Motor neuron (in vitro differentiated cells): ENCODE results near the gene GNAI1. TPM values are rescaled to one million over a fixed set of nuclear protein-coding genes. Genes with fewer than 3 reads are reported as not detected.
A peak's percentile ranks its signal among the peaks of the same experiment; 100 is the strongest.

ENCODE experiments used
- ATAC-seq, 8 experiments: fragments of 200-7000 bp; cut with Tn5 transposase; replicated peaks in 6 of 8; 2 replicates each; pipeline ENCODE4 v1.8.0; 2021; ENCODE audit warnings: mild to moderate bottlenecking in 8 of 8, moderate library complexity in 8 of 8
- H3K27ac ChIP-seq, 2 donors: fragments of 250-450 bp; sonication (Bioruptor Pico); 2 replicates each; pipeline ENCODE4 v1.9.0; 2021; ENCODE audit warnings: antibody characterized with exemption in 2 of 2, mild to moderate bottlenecking in 2 of 2, moderate library complexity in 1 of 2
- H3K4me1 ChIP-seq, 2 donors: fragments of 250-450 bp; sonication (Bioruptor Pico); replicated peaks in 1 of 2; 2 replicates each; pipeline ENCODE4 v1.6.1; 2021; ENCODE audit warnings: antibody characterized with exemption in 2 of 2, mild to moderate bottlenecking in 2 of 2, moderate library complexity in 1 of 2
- H3K4me3 ChIP-seq, 5 donors: fragments of 250-450 bp; sonication (Bioruptor Pico); 2 replicates each; pipeline ENCODE4 v1.9.0; 2021; ENCODE audit warnings: antibody characterized with exemption in 5 of 5, mild to moderate bottlenecking in 5 of 5, moderate library complexity in 4 of 5
- WGBS, 10 experiments: fragments of 450-650 bp; shearing (Covaris generic); methylation state at CpG; one replicate each; pipeline ENCODE4 v1.0.0; 2022; 5-methylcytosine and 5-hydroxymethylcytosine counted together
- in situ Hi-C, 9 experiments: fragments of 400-800 bp; cut with MboI; loops; one replicate each; pipeline ENCODE4 v1.15.0; 2021; ENCODE audit warnings: low sequenced_read_pairs in 9 of 9, low pct_unique_long_range_greater_than_20kb in 2 of 9; ENCODE audit not compliant: unreplicated experiment in 9 of 9
- total RNA-seq, 8 experiments: library from RNA; unstranded; fragments of 300-600 nt; gene quantifications; 2 replicates each; pipeline versions ENCODE4 v1.2.3 to v1.2.4, GENCODE V29; 2022

Gene GNAI1
- total RNA-seq, result 10 to 100 TPM; 29.8 to 89.5 (median 33.4) TPM

DNA sequence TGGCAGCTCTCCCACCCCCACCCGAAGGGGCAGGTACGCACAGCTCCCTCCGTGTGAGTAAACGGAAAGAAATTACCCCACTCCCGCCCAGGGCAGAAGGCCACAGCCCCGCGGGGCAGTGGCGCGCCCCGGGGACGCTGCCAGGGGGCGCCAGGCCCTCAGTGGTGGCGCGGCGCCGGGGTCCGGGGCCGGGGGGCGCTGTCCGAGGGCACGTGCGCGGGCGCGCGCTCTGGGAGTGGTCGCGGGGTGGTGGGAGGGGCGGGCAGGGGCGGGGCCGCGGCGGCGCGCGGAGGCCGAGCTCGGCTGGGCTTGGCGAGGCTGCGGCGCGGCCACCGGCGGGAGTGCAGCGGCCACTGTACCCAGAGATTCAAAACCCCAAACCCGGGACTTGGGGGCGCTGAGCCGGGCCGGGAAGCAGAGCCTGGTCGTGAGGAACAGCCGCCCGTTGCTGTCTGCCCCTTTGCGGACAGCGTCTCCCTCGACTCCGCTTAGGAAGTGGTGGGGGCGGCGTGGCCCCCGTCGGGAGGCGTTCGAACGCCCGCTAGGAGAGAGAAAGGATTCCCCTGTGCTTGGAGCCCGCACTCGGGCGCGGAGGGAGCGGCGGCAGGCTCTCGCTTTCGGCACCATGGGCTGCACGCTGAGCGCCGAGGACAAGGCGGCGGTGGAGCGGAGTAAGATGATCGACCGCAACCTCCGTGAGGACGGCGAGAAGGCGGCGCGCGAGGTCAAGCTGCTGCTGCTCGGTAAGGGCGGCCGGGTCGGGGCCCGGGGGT, at the start of gene GNAI1:
Gene GNAI1, plus strand, starts transcription at position 296 of the 773 bp plus-strand sequence. Its CDS starts 330 bp downstream, at position 626.
- WGBS, 10 experiments, result 0 to 3% methylated on average over 9 to 18 of the region's 92 CpGs; no CpG with 5 or more reads in 8 of the 10 experiments
- Histone ChIP-seq H3K27ac (peak within 1 kb of the TSS; percentile 69 to 80), H3K4me3 (peak within 1 kb of the TSS; percentile 71 to 98 (median 87)), H3K4me1 (peaks cover 11 to 14% of the 10 kb centered on the region in 2 donors)
- in situ Hi-C loops, result loop anchor here in 3 of 9 experiments (25.0 kb wide), 1 partner anchor 253 kb away; no protein-coding TSS in a partner anchor
- ATAC-seq, result peak; percentile 73 to 88 (median 84)

DNA sequence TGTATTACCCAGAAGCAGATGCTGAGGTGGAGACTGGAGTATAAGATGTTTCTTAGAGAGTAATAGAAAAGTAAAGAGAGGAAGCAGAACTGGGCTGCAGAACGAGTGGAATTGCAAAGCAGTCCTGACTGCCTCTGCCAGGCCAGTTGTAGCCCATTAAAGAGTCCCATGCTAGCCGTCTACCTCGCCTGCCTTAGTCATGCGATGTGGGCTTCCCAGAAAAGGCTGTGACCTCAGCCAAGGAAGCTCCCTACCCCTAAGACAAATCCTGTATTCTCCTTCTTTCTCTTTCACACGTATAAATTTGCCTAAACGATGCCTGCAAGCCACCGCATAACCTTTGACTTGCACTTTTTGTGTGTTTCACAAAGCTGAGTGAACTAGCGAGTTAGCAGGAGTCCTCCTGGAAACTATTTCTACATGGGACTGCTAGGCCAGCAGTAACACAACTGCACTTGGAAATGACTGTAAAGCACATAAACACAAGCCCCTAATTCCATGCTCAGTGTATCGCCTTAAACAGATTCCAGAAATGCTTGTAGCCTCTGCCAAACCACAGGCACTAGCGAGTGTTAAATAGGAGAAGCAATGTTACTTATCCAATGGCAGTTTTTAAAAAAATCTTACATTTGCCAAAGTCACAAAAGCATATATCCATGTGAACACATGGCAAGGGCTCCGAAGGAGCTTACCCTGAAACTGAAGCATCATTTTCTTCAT, 47.4 kb upstream of the GNAI1 start:
- in situ Hi-C loops, result loop anchor here in 2 of 9 experiments (25.0 kb wide), 2 partner anchors 300 to 575 kb away; no protein-coding TSS in a partner anchor
- Histone ChIP-seq H3K4me1 (no peaks in the 10 kb centered on the region), H3K4me3 (no peak overlapping the region), H3K27ac (no peak overlapping the region)
- peak in 3 of 8 experiments; percentile 33 to 49 (median 39) for ATAC-seq
- WGBS, 10 experiments, result 37 to 95% (median 81%) methylated on average over 3 to 11 of the region's 11 CpGs; no CpG with 5 or more reads in 1 of the 10 experiments

DNA sequence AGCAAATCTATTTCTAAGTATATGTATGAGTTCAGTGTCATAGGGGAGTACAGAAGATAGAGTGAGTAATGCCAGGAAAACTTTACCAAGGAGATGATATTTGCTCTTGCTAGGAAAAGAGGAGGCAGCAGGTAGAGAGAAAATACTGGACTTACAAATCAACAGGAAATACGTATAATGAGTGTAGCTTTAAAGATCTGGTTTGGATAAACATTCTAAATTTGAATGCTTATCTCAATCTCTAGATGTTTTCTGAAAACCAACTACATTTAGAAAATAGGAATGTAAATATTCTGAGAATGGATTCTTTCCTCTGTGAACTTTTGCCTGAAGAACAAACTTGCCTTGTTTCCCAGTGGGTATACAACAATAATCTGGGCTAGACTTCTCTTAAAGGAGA, 46.9 kb upstream of the GNAI1 start:
- in situ Hi-C loops, result loop anchor here in 2 of 9 experiments (25.0 kb wide), 2 partner anchors 300 to 575 kb away; no protein-coding TSS in a partner anchor
- Histone ChIP-seq H3K27ac (no peak overlapping the region), H3K4me1 (no peaks in the 10 kb centered on the region), H3K4me3 (no peak overlapping the region)
- WGBS, 10 experiments, result 0 to 100% (median 95%) methylated on average over 1 of the region's 1 CpG; no CpG with 5 or more reads in 2 of the 10 experiments
- peak in 1 of 8 experiments; percentile 5 for ATAC-seq

DNA sequence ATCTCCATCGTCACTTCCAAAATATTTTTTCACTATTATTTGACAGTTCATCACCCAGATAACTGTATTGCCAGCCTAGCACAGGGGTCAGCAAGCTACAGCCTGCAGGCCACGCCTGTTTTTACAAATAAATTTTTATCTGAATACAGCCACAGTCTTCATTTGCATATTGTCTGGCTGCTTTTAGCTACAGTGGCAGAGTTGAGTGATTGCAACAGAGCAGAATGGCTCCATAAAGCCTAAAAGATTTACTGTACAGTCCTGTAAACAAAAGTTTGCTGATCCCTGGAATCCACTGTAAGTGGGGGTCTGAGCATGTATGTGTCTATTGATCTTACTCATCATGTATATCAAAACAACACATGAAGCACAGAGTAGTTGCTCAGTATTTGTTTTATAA, 45.9 kb upstream of the GNAI1 start:
- peak in 3 of 8 experiments; percentile 72 to 94 (median 85) for ATAC-seq
- H3K27ac ChIP-seq, result no peak overlapping the region
- H3K4me3 ChIP-seq, result no peak overlapping the region
- in situ Hi-C loops, result loop anchor here in 2 of 9 experiments (25.0 kb wide), 2 partner anchors 299 to 574 kb away; no protein-coding TSS in a partner anchor
- no peaks in the 10 kb centered on the region for H3K4me1 ChIP-seq
- 21 to 100% (median 78%) methylated on average over 1 to 2 of the region's 2 CpGs; no CpG with 5 or more reads in 2 of the 10 experiments for WGBS, 10 experiments

DNA sequence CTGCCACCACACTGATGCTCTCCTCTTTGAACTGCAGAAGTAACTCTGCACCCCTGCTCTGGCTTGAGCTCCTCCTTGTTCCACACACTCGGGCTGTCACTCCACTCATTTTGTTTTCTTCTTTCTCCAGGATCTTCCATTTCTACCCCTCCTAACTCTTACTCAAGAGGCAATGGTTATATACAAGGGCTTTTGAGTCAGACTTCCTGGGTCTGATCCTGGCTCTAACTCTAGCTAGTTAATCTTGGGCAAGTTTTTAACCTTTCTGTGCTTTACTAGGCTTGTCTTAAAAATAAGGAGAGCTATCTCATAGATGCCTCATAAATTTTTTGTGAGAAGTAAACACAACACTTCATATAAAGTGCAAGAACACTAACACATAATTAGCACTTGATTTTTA, 45.3 kb upstream of the GNAI1 start:
- WGBS, 10 experiments, result 11 to 100% (median 57%) methylated on average over 1 of the region's 1 CpG; no CpG with 5 or more reads in 3 of the 10 experiments
- in situ Hi-C loops, result loop anchor here in 2 of 9 experiments (25.0 kb wide), 2 partner anchors 298 to 573 kb away; no protein-coding TSS in a partner anchor
- Histone ChIP-seq H3K4me3 (no peak overlapping the region), H3K4me1 (no peaks in the 10 kb centered on the region), H3K27ac (no peak overlapping the region)
- no peak for ATAC-seq

DNA sequence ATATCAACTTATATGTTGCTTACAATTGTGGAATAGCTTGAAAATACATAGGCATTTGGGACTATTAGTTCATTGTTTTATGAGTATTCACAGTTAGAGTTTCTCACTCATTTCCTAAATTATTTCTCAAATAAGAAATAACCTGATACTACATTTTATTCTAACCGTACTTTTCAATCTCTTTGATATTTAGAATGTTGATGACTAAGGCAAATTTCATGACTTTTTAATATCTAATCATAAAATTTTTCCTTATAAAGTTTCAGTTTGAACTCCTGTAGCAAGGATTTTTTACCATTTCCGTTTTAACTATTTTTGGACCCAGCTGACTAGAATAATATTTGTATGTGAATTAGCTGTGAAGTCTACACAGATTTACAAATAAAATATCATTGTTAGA, 41.3 kb upstream of the GNAI1 start:
- H3K4me3 ChIP-seq, result no peak overlapping the region
- in situ Hi-C loops, result loop anchor here in 2 of 9 experiments (25.0 kb wide), 2 partner anchors 294 to 569 kb away; no protein-coding TSS in a partner anchor
- 58 to 100% (median 90%) methylated on average over 1 to 2 of the region's 2 CpGs; no CpG with 5 or more reads in 1 of the 10 experiments for WGBS, 10 experiments

DNA sequence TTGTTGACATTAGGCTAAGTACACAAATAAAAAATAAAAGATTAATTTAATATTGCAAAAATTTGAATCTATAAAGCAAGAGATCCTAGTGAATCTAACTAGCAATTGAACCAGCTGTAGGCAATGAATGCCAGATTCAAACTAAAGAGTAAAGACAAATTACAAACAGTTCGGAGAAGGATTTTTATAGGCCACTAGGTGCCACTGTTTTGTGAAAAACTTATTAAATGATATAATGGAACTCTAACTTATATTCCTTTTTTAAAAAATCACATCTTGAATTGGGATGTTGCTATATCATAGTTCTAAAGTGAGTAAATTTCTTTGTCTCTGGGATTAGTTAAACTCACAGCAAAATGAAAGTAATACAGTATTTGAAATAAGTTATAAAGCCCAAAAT, 39.1 kb upstream of the GNAI1 start:
- no peak overlapping the region for H3K27ac ChIP-seq
- WGBS, 10 experiments, result 0 to 100% (median 78%) methylated on average over 1 of the region's 1 CpG; no CpG with 5 or more reads in 1 of the 10 experiments
- in situ Hi-C loops, result loop anchor here in 2 of 9 experiments (25.0 kb wide), 2 partner anchors 292 to 567 kb away; no protein-coding TSS in a partner anchor
- ATAC-seq, result peak in 1 of 8 experiments; percentile 25
- H3K4me3 ChIP-seq, result no peak overlapping the region
- H3K4me1 ChIP-seq, result no peaks in the 10 kb centered on the region

More for the DNA sequence above, 41.3 kb upstream of the GNAI1 start:
- ATAC-seq, result no peak
- no peak overlapping the region for H3K27ac ChIP-seq
- H3K4me1 ChIP-seq, result no peaks in the 10 kb centered on the region

DNA sequence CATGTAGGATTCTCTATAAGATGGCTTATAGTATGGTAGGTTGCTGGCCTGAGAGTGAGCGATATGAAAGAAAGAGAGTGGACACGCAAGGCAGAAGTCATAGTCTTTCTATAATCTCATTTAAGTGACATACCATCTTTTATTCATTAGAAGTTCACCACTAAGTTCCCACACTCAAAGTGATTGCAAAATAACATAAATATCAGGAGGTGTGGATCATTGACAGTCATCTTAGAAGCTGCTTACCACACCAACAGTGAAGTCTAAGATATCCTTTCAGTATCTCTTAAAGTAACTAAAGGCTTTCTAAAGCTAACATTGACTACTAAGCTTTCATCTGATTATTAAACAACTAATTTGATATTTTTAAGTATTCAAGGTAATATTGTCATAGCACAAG, 36.9 kb upstream of the GNAI1 start:
- Histone ChIP-seq H3K4me3 (no peak overlapping the region), H3K27ac (no peak overlapping the region), H3K4me1 (no peaks in the 10 kb centered on the region)
- in situ Hi-C loops, result loop anchor here in 2 of 9 experiments (25.0 kb wide), 2 partner anchors 290 to 565 kb away; no protein-coding TSS in a partner anchor
- ATAC-seq, result no peak
- 92 to 100% (median 100%) methylated on average over 1 to 2 of the region's 2 CpGs; no CpG with 5 or more reads in 4 of the 10 experiments for WGBS, 10 experiments

DNA sequence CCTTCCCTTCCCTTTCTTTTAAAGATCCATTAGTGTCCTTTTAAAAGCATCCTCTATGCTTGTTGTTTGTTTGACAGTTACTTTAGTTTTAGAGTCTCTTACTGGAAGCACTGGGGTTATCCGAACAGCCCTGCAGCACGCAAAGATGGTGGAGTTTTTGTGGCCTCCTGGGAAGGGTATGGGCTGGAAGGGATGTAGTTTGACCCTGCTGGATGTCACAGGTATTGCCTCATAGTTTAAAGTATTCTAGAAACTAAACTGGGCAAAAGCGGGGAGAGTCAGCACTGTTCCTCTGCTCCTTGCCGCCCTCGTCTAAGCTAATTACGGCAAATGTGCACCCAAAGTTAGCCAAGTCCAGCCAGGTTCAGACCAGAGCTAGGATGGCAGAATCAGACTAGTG, 35.8 kb upstream of the GNAI1 start:
- in situ Hi-C loops, result loop anchor here in 2 of 9 experiments (25.0 kb wide), 2 partner anchors 289 to 564 kb away; no protein-coding TSS in a partner anchor
- WGBS, 10 experiments, result 83 to 100% (median 91%) methylated on average over 2 to 6 of the region's 6 CpGs; no CpG with 5 or more reads in 2 of the 10 experiments
- Histone ChIP-seq H3K4me3 (no peak overlapping the region), H3K4me1 (no peaks in the 10 kb centered on the region), H3K27ac (no peak overlapping the region)
- peak in 1 of 8 experiments; percentile 39 for ATAC-seq

DNA sequence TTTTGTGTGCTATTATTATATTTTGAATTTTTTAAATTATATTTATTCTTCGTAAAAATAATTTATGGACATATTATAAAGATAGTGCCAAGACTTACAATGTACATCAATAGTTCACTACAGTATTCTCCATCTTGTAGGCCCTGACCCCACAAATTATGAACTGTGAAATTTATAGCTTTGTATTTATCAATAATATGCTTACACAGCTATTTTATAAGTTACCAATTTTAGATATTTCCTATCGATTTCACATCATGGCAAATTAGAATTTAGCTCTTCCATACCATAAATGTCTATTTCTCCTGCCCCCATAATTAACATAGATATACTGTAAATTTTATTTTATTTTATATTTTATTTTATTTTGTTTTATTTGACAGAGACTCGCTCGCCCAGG, 34.4 kb upstream of the GNAI1 start:
- Histone ChIP-seq H3K27ac (no peak overlapping the region), H3K4me1 (no peaks in the 10 kb centered on the region), H3K4me3 (no peak overlapping the region)
- in situ Hi-C loops, result no loop called here
- 80 to 100% (median 93%) methylated on average over 1 to 4 of the region's 4 CpGs for WGBS, 10 experiments
- no peak for ATAC-seq

DNA sequence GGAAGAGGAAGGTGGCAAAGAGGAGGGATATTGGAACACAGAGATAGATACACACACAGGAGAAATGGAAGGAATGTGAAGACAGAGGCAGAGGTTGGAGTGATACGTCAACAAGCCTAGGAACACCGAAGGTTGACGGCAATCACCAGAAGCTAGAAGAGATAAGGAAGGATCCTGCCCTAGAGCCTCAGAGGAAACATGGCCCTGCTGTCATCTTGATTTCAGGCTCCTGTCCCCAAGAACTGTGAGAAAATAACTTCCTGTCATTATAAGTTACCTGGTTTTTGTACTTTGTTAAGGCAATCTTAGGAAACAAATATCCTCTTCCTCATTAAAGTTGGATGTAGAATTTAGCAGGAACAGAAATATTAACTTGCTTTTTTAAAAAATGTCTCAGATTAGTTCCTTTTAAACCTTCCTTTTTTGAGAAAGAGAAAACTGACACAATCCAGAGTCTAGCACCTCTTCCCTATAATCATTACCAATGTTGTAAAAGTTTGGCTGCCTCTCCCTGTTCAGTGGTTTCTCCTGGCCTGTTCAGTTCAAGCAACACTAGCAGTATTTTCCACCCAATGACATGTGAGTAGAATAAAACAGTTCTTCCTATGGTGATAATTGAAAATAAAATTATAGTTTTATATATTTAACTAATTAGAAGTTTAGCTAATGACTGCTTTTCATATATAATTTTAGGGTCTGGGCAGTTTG, 28.8 kb upstream of the GNAI1 start:
- ATAC-seq, result no peak
- in situ Hi-C loops, result no loop called here
- Histone ChIP-seq H3K4me1 (peaks cover 10 to 11% of the 10 kb centered on the region in 2 donors), H3K4me3 (no peak overlapping the region), H3K27ac (no peak overlapping the region)
- 83 to 100% (median 96%) methylated on average over 1 to 3 of the region's 3 CpGs for WGBS, 10 experiments

DNA sequence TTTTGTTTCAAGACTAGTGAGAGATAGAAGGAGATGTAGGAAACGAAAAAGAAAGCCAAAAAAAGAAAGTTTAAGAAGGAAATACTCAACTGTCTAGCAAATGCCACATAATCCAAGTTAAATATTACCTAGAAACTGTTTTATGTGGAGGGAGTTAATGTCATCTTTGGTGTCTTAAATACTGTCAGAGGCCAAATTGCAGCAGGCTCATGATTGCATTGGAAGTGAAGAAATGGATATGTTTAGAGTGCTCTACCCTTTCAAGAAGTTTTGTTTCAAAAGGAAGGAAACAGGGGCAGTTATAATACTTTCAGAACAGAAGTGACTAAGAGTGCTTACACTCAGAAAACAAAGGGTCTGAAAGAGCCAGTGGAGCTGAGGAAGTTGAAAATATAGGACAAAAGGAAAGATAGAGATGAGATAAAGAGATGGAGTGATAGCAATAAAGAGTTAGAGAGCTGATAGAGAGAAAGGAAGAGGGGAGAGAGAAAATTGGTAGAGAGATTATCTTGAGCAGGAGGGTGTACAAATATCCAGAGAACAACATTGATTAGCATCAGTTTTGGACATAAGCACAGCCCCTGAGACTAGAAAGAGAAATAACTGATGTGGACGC, 28.0 kb upstream of the GNAI1 start:
- H3K4me1 ChIP-seq, result peaks cover 10 to 11% of the 10 kb centered on the region in 2 donors
- no peak for ATAC-seq
- no peak overlapping the region for H3K27ac ChIP-seq
- in situ Hi-C loops, result no loop called here
- no peak overlapping the region for H3K4me3 ChIP-seq
- 59 to 100% (median 77%) methylated on average over 1 to 2 of the region's 2 CpGs for WGBS, 10 experiments
